PC-9 (cell line): Measurements from ENCODE around the gene LCE3C. TPM values are rescaled to one million over a fixed set of nuclear protein-coding genes. Genes with fewer than 3 reads are reported as not detected.

Experiments used
- Bru-seq: library from RNA; stranded (reverse); fragments of 400-500 nt; gene quantifications from one replicate; lab custom pipeline; 2021; lab: Mats Ljungman, UMichigan
- BruChase-seq, 2 experiments: library from RNA; stranded (reverse); fragments of 400-500 nt; gene quantifications; one replicate each; lab custom pipeline; 2021; lab: Mats Ljungman, UMichigan
- BruUV-seq: library from RNA; stranded (reverse); fragments of 400-500 nt; replicated peaks from 2 replicates; lab custom pipeline; 2021; lab: Mats Ljungman, UMichigan
- CTCF ChIA-PET: fragments of 300-600 bp; sonication (Branson Sonifier 250); formaldehyde crosslinking; loops from one replicate; lab custom pipeline; 2022; ENCODE audit warnings: antibody characterized with exemption; lab: Charles Lee
- POLR2A ChIA-PET: fragments of 300-600 bp; sonication (Branson Sonifier 250); formaldehyde crosslinking; loops from one replicate; lab custom pipeline; 2022; ENCODE audit warnings: antibody characterized with exemption; ENCODE audit not compliant: unreplicated experiment; lab: Charles Lee
- DNase-seq, 2 experiments: peaks; one replicate each; pipeline versions ENCODE4 v3.0.0 to v3.0.0-alpha.2; 2015 to 2022; ENCODE audit warnings: mixed read lengths in 1 of 2
- H2AFZ ChIP-seq: fragments of 200-600 bp; sonication (generic); 2 replicates; pipeline ENCODE4 v1.8.1; 2017; ENCODE audit warnings: antibody characterized with exemption
- H3F3A ChIP-seq: fragments of 200-600 bp; sonication (generic); 2 replicates; pipeline ENCODE4 v1.8.1; 2017; ENCODE audit warnings: antibody characterized with exemption, mild to moderate bottlenecking, low read depth; ENCODE audit not compliant: insufficient read depth
- H3K27ac ChIP-seq: fragments of 200-600 bp; sonication (generic); 2 replicates; pipeline ENCODE4 v1.6.1; 2016; ENCODE audit warnings: mixed run types
- H3K27me3 ChIP-seq: fragments of 200-600 bp; sonication (generic); 2 replicates; pipeline ENCODE4 v1.6.1; 2016; ENCODE audit warnings: low read depth, mixed run types; ENCODE audit not compliant: insufficient read depth
- H3K36me3 ChIP-seq: fragments of 200-600 bp; sonication (generic); 2 replicates; pipeline ENCODE4 v1.6.1; 2016; ENCODE audit warnings: low read depth, mixed run types
- H3K4me1 ChIP-seq: fragments of 200-600 bp; sonication (generic); replicated peaks from 2 replicates; pipeline ENCODE4 v1.6.1; 2016; ENCODE audit warnings: mixed run types; ENCODE audit not compliant: insufficient read depth
- H3K4me2 ChIP-seq: fragments of 200-600 bp; sonication (generic); 2 replicates; pipeline ENCODE4 v1.6.1; 2017; ENCODE audit warnings: mixed run types
- H3K4me3 ChIP-seq: fragments of 200-600 bp; sonication (generic); 2 replicates; pipeline ENCODE4 v1.6.1; 2016; ENCODE audit warnings: mixed run types
- H3K79me2 ChIP-seq: fragments of 200-600 bp; sonication (generic); 2 replicates; pipeline ENCODE4 v1.6.1; 2017; ENCODE audit warnings: low read depth, mixed run types
- H3K9me2 ChIP-seq: fragments of 200-600 bp; sonication (generic); 2 replicates; pipeline ENCODE4 v1.8.1; 2017; ENCODE audit warnings: mild to moderate bottlenecking; ENCODE audit not compliant: insufficient read depth
- H3K9me3 ChIP-seq: fragments of 200-600 bp; sonication (generic); 2 replicates; pipeline ENCODE4 v1.8.1; 2016; ENCODE audit warnings: low read depth; ENCODE audit not compliant: insufficient read depth
- H4K20me1 ChIP-seq: fragments of 200-600 bp; sonication (generic); 2 replicates; pipeline ENCODE4 v1.8.1; 2017; ENCODE audit not compliant: insufficient read depth
- EZH2 ChIP-seq: fragments of 200-600 bp; sonication (generic); IDR thresholded peaks from 2 replicates; pipeline ENCODE4 v1.8.0; 2017; ENCODE audit warnings: antibody characterized with exemption, low read depth
- intact Hi-C: fragments of 100-400 bp; cut with micrococcal nuclease; formaldehyde crosslinking; loops from one replicate; pipeline ENCODE4 v1.10.0; 2022; ENCODE audit not compliant: unreplicated experiment
- long read RNA-seq: library from polyadenylated mRNA; stranded (forward); transcript quantifications from one replicate; pipeline ENCODE4 v2.0.0, GENCODE V29; 2022
- total RNA-seq: library from RNA; stranded (reverse); gene quantifications from 2 replicates; pipeline ENCODE4 v1.2.3, GENCODE V29; 2021
- TF ChIP-seq, protein P1 (sequence below): fragments of 200-600 bp; sonication (generic); conservative IDR thresholded peaks from 2 replicates; pipeline ENCODE4 v1.6.1; 2017; ENCODE audit warnings: mixed run types, antibody characterized with exemption, mild to moderate bottlenecking, moderate library complexity

The LCE3C gene, protein sequence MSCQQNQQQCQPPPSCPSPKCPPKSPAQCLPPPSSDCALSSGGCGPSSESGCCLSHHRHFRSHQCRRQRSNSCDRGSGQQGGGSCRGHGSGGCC
- total RNA-seq (not detected in 2 replicates), Bru-seq, nascent RNA (not detected), BruChase-seq, experiment 1, labeled RNA remaining after a 2-hour chase (not detected), BruChase-seq, experiment 2, labeled RNA remaining after a 6-hour chase (not detected)
- long read RNA-seq, result 0 reads

DNA sequence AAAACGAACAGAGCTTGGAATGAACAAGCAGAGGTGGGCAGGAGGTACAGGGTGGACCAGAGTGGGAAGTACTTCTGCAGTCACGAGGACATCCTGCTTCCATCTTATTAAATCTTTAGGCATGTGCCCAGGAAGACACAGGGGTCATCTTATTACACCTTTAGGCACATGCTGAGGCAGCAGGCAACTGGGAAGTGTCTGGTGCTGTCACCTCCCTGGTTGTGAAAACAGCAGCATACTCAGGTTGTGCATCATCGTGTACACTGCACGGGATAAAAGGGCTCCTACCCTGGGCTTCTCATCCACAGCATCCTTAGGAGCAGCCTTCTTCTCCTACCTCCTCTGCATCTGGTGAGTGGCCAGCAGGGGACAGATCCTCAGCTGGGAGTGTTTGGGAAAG, at the start of gene LCE3C:
Gene LCE3C, plus strand, starts transcription at position 301 of the 400 bp plus-strand sequence. CDS start 498 bp downstream, outside the sequence.
- H3K27me3 ChIP-seq, result peaks cover 21% of the 10 kb centered on the region; the same call in 1 of the 2 replicates
- H3F3A ChIP-seq, result no peaks in the 10 kb centered on the region
- ChIA-PET POLR2A (no interaction called here), CTCF (no interaction called here)
- intact Hi-C loops, result no loop called here
- H3K4me2 ChIP-seq, result no peak within 1 kb of the TSS
- H3K4me1 ChIP-seq, result no peaks in the 10 kb centered on the region
- BruUV-seq, result no TSS peak
- no peak within 1 kb of the TSS for H3K4me3 ChIP-seq
- H3K9me2 ChIP-seq, result 0 out of 2 replicates have a peak, but pooled peaks cover 2% of the 10 kb centered on the region
- no peak for TF ChIP-seq EZH2
- TF ChIP-seq, protein P1, sequence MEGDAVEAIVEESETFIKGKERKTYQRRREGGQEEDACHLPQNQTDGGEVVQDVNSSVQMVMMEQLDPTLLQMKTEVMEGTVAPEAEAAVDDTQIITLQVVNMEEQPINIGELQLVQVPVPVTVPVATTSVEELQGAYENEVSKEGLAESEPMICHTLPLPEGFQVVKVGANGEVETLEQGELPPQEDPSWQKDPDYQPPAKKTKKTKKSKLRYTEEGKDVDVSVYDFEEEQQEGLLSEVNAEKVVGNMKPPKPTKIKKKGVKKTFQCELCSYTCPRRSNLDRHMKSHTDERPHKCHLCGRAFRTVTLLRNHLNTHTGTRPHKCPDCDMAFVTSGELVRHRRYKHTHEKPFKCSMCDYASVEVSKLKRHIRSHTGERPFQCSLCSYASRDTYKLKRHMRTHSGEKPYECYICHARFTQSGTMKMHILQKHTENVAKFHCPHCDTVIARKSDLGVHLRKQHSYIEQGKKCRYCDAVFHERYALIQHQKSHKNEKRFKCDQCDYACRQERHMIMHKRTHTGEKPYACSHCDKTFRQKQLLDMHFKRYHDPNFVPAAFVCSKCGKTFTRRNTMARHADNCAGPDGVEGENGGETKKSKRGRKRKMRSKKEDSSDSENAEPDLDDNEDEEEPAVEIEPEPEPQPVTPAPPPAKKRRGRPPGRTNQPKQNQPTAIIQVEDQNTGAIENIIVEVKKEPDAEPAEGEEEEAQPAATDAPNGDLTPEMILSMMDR, result no peak
- no peaks in the 10 kb centered on the region for H3K79me2 ChIP-seq
- H4K20me1 ChIP-seq, result no peaks in the 10 kb centered on the region
- no peak within 1 kb of the TSS for H3K27ac ChIP-seq
- no peaks in the 10 kb centered on the region for H3K9me3 ChIP-seq
- no peak within 1 kb of the TSS for H2AFZ ChIP-seq
- DNase-seq, result no peak
- no peaks in the 10 kb centered on the region for H3K36me3 ChIP-seq

DNA sequence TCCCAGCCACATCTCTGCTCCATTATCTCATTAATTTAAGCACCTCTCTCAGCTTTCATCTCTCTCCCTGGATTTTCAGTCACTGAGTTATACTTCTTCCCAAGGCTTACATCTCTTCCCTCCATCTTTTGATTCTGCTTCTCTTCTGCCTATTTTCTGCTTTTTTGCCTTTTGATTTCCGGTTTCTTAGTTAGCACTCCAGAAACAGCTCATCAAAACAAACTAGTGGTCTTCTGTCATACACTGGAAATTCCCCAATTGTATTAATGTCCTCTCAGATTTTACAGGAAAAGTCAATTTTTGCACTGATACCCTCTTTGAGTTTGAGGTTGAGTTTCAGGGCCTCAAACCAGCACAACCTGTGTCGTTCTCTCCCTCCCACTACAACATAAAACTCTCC, 34.9 kb upstream of the LCE3C start:
- no peaks in the 10 kb centered on the region for H3K9me2 ChIP-seq
- ChIA-PET POLR2A (no interaction called here), CTCF (no interaction called here)
- no peak overlapping the region for H3K27ac ChIP-seq
- no peak overlapping the region for H3K4me2 ChIP-seq
- no peaks in the 10 kb centered on the region for H3K27me3 ChIP-seq
- H3K4me3 ChIP-seq, result no peak overlapping the region
- no peak overlapping the region for H2AFZ ChIP-seq
- DNase-seq, result no peak
- intact Hi-C loops, result no loop called here
- no peaks in the 10 kb centered on the region for H3K79me2 ChIP-seq
- BruUV-seq, result no TSS peak
- no peaks in the 10 kb centered on the region for H3K9me3 ChIP-seq
- H3K36me3 ChIP-seq, result no peaks in the 10 kb centered on the region
- no peaks in the 10 kb centered on the region for H3F3A ChIP-seq
- TF ChIP-seq, protein P1, result no peak
- TF ChIP-seq EZH2, result no peak
- H3K4me1 ChIP-seq, result no peaks in the 10 kb centered on the region
- no peaks in the 10 kb centered on the region for H4K20me1 ChIP-seq

DNA sequence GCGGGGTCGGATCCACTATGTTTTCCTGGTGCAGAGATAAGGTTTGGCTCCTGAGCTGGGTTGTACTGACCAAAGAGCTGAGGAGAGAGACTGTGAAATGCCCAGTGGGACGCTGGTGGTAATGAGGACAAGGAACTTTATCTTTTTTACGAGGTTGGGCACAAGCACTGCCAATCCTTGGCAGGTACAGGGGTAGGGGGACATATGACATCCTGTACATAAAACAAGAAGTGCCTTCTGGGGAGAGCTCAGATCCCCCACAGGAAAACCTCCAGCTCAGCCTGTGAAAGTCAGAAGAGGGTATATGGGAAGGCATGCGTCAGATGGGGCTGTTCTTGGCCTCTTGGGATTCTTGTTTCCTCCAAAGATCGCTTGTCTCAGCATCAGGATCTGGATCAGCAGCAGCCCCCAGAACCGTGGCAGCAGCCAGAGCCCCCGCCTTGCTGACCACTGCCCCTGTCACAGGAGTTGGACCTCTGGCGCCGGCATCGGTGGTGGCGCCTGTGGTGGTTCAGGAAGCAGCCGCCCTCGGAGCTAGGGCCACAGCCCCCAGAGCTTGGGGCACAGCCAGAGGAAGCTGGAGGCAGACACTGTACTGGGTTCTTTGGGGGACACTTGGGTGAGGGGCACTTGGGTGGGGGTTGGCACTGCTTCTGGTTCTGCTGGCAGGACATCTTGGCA, 34.4 kb upstream of the LCE3C start:
- H3K4me3 ChIP-seq, result no peak overlapping the region
- ChIA-PET CTCF (no interaction called here), POLR2A (no interaction called here)
- DNase-seq, result no peak
- no peak overlapping the region for H3K4me2 ChIP-seq
- H3K79me2 ChIP-seq, result no peaks in the 10 kb centered on the region
- H2AFZ ChIP-seq, result no peak overlapping the region
- intact Hi-C loops, result no loop called here
- H3K4me1 ChIP-seq, result no peaks in the 10 kb centered on the region
- no peaks in the 10 kb centered on the region for H3K9me2 ChIP-seq
- H3K36me3 ChIP-seq, result no peaks in the 10 kb centered on the region
- H4K20me1 ChIP-seq, result no peaks in the 10 kb centered on the region
- H3K9me3 ChIP-seq, result no peaks in the 10 kb centered on the region
- H3K27ac ChIP-seq, result no peak overlapping the region
- BruUV-seq, result no TSS peak
- H3K27me3 ChIP-seq, result no peaks in the 10 kb centered on the region
- no peak for TF ChIP-seq EZH2
- TF ChIP-seq, protein P1, result no peak
- H3F3A ChIP-seq, result no peaks in the 10 kb centered on the region
